Measurements from ENCODE around the gene ZNF761.

DNA sequence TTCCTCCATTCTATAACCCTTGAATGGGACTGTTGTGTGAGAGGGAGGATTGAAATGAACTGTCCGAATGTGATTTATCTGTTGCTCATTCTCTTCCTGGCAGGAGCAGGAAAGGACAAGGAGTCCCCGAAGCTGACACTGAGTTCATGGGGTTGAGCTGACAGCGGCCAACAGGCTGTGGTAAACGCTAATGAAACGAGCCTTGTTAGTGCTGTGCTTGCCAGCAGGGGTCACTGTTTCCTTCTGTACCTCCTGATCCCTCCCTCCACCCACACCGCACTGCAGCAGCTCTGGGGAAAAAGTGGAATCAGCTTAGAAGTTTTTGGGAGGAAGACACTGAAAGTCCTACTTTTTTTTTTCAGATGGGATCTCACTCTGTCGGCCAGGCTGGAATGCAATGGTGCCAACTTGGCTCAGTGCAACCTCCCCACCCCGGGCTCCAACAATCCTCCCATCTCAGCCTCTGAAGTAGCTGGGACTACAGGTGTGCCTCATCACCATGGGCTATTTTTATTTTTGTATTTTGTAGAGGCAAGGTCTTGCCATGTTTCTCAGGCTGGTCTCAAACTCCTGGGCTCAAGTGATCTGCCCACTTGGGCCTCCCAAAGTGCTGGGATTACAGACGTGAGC lies 6.7 kb upstream of the ZNF761 start:
- TF ChIP-seq, protein P1, sequence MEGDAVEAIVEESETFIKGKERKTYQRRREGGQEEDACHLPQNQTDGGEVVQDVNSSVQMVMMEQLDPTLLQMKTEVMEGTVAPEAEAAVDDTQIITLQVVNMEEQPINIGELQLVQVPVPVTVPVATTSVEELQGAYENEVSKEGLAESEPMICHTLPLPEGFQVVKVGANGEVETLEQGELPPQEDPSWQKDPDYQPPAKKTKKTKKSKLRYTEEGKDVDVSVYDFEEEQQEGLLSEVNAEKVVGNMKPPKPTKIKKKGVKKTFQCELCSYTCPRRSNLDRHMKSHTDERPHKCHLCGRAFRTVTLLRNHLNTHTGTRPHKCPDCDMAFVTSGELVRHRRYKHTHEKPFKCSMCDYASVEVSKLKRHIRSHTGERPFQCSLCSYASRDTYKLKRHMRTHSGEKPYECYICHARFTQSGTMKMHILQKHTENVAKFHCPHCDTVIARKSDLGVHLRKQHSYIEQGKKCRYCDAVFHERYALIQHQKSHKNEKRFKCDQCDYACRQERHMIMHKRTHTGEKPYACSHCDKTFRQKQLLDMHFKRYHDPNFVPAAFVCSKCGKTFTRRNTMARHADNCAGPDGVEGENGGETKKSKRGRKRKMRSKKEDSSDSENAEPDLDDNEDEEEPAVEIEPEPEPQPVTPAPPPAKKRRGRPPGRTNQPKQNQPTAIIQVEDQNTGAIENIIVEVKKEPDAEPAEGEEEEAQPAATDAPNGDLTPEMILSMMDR (IDR thresholded peaks at IDR 0.05), result no peak
- no peak for TF ChIP-seq POLR2A (IDR thresholded peaks at IDR 0.05)
